GM19397 (cell line): ENCODE results near the gene KLF7.

Experiments used
- ATAC-seq: cut with Tn5 transposase; IDR thresholded peaks from one replicate; pipeline ENCODE4 v1.9.1; 2021; ENCODE audit warnings: mild to moderate bottlenecking, moderate library complexity; ENCODE audit not compliant: unreplicated experiment

KLF7 gene

DNA sequence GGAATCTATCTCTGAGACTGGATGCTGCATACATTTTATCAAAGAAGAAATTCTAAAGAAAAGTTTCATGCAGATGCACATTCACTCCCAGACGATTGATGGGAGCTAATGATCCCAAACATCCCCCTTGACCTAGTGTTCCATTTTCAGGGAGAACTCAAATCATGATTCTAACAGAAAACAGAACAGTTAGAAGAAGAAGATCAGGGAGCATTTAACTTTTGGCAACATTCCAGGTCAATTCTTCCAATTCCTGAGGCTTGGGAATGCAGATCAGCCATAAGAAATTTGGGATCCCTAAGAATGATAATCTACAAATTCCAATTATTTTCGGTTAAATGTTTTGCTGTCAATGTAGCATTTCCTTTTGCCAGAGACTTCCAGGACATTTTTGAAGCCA is 129.9 kb downstream of the KLF7 start:
- no peak for ATAC-seq

- ATAC-seq, result no peak
Measured at GRCh38 chr2:207032490-207032889, 133.3 kb downstream of the KLF7 start.
